ENCODE measurements around the gene IPP.

The IPP gene

DNA sequence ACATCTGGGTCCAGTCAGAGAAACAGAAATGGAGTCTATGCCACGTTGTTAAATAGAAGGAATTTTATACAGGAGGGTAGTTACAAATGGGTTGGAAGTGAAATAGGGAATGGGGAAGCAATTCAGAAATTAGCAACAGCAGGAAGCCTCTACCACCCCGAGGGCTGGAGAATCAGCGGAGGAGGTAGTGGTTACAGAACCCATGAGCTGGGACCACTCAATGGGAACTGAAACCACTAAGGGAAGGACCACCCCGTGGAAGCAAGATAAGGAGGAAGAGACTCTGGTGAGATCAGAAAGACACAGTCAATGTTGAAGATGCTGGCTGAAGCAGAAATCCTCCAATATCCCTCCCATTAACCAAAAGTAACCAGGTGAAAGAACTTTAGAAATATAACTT is 37.5 kb upstream of the IPP start:
- no peak for TF ChIP-seq CTCF (IDR thresholded peaks at IDR 0.05; ENCODE audit: low read depth, low read length, missing control alignments)
- H3K4me3 ChIP-seq (ENCODE audit: low read depth, low read length) = no peak overlapping the region
- DNase-seq (ENCODE audit: low read depth) = no peak

GRCh38 chr1:45785583-45785982 is 35.1 kb upstream of the IPP start:
- TF ChIP-seq CTCF (IDR thresholded peaks at IDR 0.05; ENCODE audit: low read depth, low read length, missing control alignments) = no peak

GRCh38 chr1:45775794-45776193 is 25.3 kb upstream of the IPP start:
- no peak overlapping the region for H3K4me3 ChIP-seq (ENCODE audit: low read depth, low read length)
- TF ChIP-seq CTCF (IDR thresholded peaks at IDR 0.05; ENCODE audit: low read depth, low read length, missing control alignments) = no peak
- DNase-seq (ENCODE audit: low read depth) = no peak

More at GRCh38 chr1:45785583-45785982, 35.1 kb upstream of the IPP start:
- H3K4me3 ChIP-seq (ENCODE audit: low read depth, low read length) = no peak overlapping the region
- no peak for DNase-seq (ENCODE audit: low read depth)

DNA sequence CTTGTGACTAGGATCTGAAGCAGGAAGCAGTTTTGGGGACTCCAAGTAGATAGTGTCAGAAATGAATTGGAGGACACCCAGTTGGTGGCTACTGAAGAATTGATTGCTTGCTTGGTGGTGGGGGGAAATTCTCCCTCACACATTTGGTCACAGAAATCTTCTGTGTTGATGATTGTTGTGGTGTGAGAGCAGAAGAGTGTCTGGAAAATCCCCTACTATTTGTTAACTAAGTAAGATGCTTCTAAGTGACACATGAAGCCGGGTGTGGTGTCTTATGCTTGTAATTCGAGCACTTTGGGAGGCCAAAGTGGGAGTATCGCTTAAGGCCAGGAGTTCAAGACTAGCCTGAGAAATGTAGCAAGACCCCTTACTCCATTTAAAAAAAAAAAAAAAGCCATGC is 22.5 kb upstream of the IPP start:
- no peak for DNase-seq (ENCODE audit: low read depth)
- H3K4me3 ChIP-seq (ENCODE audit: low read depth, low read length) = no peak overlapping the region
- no peak for TF ChIP-seq CTCF (IDR thresholded peaks at IDR 0.05; ENCODE audit: low read depth, low read length, missing control alignments)

DNA sequence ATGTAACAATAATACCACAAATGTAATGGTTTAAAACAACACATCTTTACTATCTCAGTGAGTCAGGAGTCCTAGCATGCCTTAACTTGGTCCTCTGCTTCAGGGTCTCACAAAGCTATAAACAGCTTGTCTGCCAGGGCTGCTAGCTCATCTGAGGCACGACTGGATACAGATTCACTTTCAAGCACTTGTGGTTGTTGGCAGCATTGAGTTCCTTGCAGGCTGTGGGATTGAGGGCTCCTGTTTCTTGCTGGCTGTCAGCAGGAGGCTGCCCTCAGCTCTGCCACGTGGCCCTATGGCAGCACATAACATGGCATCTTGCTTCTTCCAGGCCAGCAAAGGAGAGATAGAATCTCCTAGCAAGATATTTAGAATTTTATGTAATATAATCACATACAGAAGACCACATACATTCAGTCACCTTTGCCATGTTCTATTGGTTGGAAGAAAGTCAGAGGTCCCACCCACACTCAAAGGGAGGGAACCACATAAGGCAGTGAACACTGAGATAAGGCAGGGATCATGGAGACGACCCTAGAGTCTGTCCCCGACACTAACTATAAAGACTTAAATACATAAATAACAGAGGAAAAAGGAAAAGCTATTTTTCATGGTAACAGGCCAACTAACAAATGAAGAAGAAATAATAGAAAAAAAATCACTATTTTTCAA is 18.9 kb upstream of the IPP start:
- no peak overlapping the region for H3K4me3 ChIP-seq (ENCODE audit: low read depth, low read length)
- DNase-seq (ENCODE audit: low read depth) = no peak
- TF ChIP-seq CTCF (IDR thresholded peaks at IDR 0.05; ENCODE audit: low read depth, low read length, missing control alignments) = no peak

DNA sequence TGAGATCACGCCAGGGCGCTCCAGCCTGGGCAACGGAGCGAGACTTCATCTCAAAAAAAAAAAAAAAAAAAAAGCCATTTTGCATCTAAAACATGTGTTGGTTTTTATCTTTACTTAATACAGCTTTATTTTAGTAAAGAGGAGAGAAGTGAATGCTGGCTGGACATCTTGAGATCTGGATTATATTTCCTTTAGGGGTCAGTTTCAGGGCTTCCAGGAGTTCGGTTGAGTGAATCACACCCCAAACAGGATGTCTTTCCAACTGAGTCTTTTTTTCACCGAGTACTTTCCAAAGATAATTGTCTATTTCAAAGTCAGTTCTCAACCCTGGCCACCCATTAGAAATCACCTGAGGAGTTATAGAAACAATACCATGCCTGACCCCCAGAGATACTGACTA is 16.6 kb upstream of the IPP start:
- TF ChIP-seq CTCF (IDR thresholded peaks at IDR 0.05; ENCODE audit: low read depth, low read length, missing control alignments) = no peak
- DNase-seq (ENCODE audit: low read depth) = no peak
- H3K4me3 ChIP-seq (ENCODE audit: low read depth, low read length) = no peak overlapping the region

All from GM12864 (cell line).